HG02938 (cell line): Measurements from ENCODE around the gene LINS1.

Source experiments
- ATAC-seq: cut with Tn5 transposase; IDR thresholded peaks from one replicate; pipeline ENCODE4 v1.9.1; 2021; ENCODE audit warnings: mild to moderate bottlenecking, moderate library complexity; ENCODE audit not compliant: unreplicated experiment

The LINS1 gene

DNA sequence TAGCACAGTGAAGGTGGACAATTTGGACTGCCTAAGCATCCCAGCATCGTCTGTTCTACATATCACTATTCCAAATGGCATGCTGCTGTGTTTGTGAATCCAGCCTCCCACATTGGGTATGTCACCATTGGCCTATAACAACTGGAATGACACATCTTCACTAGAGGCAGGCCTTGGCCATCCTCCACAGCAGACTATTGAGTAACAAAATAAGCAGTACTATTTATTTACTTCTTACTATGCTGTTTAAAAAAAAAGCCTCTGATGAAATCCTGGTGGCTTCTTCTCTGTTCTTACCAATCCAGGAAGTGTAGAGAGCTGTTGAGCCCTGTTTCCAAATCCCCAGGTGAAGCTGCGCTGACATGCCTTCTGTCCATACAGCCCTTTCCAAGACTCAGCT, 42.7 kb downstream of the LINS1 start:
- ATAC-seq: no peak

DNA sequence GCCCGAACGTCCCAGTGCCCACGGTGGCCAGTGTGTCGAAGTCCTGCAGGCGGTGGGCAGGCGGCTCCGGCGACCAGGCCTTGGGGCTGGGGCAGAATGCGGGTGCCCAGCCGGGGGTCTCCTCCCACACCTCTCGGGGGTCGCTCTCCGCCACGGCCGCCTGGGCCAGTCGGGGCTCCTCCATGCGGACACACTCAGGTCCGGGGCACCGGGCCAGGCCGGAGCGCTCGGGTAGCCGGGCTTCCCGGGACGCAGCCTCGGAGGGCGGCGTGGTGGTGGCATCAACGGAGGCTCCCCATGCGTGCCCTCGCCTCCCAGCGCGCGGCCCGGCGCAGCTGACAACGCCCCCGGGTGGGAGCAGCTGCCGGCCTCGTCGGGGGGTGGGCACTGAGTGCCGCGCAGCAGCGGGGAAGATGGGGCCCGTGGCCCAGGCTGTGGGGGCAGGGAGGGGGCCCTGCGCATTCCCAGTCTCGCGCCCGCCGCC, 43.2 kb downstream of the LINS1 start:
- ATAC-seq: no peak

DNA sequence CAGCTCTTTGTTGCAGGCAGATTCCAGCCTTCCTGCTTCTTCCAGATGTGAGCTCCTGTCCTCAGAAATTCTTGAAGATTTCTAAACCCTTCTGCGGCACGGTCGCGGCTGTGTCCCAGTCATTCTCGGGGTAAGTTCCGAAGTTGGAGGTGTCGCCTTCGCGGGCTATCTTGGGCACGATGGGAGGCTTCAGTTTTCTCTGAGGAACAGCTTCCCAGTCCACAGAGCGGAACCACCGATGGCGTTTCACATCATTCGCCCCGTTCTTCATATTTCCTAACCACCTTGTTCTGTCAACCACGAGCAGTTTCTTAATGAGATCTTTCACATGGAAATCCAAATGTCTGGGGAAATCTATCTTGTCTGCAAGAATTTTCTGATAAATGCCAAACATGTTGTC, 48.5 kb downstream of the LINS1 start:
- ATAC-seq: no peak

DNA sequence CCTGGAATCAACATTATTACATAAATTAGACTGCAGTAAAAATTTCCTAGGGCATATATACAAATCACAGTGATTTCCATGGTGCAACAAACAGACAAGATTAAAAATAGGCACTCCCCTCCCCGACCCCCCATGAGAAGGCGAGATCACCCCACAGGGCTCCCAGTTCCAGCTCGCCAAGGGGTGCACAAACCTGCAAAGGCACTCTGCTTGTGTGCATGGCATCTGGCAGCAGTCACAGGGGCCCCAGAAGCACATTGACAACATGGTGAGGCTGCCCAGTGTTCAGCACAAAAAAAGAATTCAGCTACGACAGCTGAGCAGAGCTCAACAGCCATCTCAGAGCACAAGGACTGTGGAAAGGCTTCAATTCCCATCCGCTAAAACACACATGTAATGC, 54.0 kb downstream of the LINS1 start:
- no peak for ATAC-seq

DNA sequence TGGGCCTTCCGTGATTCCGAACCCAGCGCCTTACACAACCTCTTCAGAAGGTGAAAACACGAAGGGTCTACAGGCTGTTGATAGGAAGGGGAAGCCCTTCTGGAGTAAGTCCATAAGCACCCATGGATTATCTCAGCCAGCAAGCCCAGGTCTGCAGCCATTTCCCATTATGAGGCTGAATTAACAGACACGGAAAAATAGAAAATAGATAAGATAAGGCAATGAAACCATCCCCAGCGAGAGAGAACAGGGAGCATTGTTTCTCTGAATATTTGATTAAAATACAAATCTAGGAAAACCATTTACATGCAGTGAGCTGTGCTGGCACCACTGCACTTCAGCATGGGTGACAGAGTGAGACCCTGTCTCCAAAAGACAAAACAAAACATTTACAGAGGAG, 57.0 kb downstream of the LINS1 start:
- ATAC-seq: no peak

DNA sequence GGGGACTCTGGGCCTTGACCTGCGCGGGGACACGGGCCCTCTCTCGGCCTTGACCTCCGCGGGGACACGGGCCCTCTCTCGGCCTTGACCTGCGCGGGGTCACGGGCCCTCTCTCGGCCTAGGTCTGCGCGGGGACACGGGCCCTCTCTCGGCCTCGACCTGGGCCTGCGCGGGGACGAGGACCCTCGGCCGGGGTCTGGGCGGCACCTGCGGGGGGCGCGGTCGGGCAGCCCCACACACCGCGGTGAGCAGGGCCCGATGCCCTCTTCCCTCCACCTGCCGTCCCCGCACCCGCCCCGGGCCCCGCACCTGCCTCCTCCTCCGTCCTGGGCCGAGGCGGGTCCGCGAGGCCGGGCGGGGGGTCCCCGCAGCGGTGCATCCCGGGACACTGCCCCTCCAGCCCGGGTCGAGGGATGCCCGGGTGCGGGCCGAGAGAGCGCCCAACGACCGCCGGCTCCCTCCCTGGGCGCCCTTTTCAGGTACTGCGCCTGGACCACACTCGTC, 57.6 kb downstream of the LINS1 start:
- no peak for ATAC-seq

DNA sequence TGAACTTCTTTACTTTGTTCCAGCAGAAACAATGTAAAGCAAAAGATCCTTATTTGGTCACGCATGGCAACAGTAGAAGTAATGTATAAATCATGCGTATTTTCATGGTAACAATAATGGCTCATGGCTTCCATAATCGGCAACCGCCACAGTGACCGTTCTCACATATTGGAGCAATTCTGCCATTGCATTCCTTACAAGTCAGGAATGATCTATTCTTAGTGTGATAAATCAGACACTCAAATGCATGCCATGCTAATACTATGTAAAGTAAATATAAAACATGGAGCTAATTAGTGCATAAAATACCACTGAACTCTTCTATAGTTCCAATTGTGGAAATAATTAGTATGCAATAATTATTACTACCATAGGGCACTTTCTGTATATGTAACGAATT, 59.7 kb downstream of the LINS1 start:
- ATAC-seq: no peak

DNA sequence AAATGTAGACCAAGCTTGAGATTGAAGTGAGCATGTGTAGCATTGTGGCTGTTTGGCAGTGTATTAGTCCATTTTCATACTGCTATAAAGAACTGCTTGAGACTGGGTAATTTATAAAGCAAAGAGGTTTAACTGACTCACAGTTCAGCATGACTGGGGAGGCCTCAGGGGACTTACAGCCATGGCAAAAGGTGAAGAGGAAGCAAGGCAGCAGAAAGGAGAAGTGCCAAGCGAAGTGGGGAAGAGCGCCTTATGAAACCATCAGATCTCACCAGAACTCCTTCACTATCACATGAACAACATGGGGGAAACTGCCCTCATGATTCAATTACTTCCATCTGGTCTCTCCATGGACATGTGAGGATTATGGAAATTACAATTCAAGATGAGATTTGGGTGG, 64.7 kb downstream of the LINS1 start:
- ATAC-seq: peak; percentile 64

DNA sequence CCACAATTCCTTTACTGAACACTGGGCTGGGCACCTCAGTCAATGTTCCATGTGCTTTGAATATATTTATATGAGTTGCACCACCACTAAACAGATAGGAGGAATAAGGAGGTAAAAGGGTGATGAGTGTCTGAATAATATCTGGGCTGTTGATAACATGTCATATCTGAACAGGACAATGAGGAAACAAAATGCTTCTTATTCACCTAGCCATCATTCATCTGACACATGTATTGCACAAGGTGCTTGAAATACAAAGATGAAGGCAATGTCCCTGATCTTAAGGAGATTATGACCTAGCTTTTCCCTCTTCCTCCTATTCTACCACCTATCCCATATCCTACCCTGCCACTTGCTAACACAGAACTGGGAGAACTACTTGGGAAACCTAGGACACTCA, 65.3 kb downstream of the LINS1 start:
- ATAC-seq: no peak

DNA sequence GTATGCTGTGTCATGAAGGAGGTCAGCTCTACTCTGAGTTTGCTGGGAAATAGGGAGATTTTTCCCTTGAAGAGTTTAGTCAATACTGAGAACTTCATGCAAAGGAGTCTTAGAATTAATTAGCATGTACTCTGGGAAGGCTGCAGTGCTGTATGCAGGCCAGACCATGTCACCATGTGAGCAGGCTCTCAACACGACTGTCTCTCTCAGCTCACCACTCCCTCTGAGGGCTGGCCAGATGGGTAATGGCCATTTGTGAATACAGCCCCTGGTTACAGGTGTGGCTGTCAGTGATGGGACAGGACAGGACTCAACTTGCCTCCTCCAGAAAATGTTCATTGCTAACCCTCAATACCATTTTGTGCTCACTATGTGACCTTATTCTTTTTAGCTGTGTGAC, 68.1 kb downstream of the LINS1 start:
- ATAC-seq: no peak

DNA sequence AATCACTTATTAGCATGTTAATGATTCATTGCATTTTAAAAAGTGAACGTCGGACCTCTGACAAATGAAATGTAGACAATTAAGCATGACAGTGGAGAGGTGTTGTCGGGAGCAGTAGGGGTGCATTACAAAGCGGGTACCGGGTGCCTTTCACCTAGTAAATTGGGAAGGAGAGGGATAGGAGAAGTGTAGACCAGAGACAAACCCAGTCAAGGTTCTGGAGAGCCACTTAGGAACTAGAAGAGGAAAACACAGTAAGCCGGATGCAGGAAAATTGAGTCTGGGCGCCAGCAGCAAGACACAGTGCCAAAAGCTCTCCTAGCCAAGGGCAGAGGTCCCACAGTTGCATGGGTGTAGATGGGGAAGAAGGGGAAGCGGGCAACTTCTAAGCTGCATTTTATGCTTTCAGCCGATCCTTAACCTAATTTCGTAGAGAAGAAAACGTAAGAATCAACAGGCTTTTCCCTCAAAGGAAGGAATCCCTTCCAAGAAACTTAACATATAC, 70.1 kb downstream of the LINS1 start:
- no peak for ATAC-seq

DNA sequence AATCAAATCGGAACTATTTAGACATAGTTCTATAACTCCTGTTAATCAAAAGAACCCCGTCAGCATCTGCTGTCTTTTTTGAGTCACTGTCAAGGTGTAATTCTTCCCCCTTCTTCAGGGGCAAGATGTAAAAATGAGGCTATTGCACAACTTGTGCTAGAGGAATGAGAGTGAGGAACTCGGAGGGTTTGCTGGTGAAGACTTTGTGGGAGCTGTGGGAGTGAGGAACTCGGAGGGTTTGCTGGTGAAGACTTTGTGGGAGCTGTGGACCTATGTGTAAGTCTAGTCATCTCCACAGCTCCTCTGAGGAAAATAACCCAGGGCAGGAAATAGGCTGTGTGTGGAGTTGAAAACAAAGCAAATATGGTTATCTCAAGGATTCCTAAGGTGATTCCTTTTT, 70.8 kb downstream of the LINS1 start:
- ATAC-seq: no peak

DNA sequence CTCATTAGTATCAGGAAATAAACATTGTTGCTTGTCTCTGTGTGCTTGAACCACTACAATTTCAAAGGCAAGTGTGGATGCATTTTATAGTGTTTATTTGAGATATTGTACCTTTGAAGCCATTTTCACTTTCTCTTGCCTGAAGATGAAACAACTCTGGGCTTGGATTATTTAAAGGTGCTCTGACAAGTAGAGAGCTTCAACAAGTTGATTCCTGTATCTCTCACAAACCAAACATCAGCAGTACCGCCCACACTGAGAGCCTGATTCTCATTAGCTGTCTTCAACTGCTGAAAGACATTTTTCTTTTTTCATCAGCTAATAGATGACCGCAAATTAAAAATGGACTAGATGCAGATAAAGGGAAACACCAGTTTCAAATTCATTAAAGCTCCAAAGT, 72.4 kb downstream of the LINS1 start:
- ATAC-seq: no peak

DNA sequence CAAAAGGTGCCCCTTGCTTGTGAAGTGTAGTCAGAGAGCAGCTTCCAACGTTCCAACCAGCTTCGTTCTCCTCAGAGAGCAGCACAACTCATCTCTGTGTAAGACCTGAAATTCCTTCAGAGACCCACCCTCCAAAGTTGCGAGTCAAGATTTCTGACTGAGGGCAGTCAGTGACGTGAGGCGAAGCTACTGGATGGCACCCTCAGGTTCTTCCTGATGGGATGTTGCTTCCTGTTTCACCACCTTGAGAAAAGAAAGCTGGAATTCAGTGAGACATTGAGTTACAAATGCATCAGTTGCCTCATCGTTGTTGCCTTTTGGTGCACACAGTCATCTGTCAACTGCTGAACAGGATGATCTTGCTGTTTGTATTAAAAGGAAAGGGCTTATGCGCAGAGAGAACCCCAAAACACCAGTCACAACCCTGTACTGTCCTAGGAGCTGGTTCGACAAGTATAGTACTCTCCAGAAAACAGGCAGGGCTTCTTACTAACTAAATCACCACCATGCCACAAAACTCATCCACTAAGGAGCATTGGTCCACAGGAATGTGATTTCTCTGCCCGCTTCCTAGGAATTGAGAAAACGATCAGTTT, 73.1 kb downstream of the LINS1 start, which contains the start of gene CERS3:
Gene CERS3 (minus strand): TSS at position 118 of the 596 bp plus-strand sequence. CDS start 27,101 bp downstream, outside the sequence.
- ATAC-seq: no peak

DNA sequence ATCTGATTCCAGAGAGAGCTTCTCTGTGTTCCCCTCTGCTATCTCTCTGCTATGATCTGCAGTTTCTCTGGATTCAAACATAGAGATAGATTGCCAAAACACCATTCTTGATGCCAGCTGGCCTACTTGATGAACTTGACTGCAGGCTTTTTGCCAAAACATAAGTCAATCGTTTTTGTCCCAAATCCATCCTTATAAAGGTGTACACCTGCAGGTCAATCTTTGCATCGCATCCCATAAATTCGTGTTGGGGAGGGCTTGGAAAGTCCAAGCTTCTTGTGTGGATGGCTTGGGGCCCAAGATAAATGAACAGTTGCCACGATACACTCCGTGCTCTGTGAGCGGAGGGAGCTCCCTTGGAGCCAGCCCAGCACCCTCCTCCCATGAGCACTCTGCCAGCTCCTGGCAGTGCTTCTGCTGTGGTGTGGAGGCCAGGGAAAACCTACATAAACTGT, 75.9 kb downstream of the LINS1 start:
- no peak for ATAC-seq

DNA sequence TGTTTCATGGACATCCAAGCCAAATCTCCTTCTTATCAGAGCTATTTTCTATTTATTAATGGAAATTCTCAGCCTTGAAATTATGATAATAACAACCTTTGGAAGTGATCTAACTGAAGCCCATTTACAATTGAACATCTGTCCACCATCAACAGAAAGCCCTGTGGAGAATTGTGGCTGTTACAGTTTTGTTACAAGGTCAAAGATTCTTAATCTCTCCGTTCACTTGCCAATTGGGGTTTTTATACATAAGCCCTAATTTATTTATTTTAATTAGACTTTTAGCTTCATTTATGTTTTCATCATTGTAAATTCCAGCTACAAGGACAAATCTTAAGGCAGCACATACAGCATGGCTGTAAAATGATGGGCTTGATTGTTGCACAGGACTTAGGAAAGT, 76.5 kb downstream of the LINS1 start:
- ATAC-seq: no peak

DNA sequence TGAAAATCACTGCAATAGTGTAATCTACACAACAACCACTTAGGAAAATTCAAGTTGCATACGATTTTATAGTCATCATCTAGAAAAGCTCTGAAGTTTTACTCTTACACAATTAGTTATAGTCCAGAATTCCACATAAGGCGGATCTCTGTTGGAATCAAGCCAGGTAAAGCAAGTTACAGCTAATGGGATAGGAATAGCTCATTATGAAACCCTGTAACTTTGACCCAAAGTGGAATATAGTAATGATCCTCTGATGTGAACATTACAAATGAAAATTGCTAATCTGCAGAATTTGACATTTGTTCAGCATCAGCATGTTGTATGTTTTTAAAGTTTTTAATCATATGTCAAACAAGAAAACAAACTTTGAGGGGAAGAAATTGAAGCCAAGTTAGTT, 77.7 kb downstream of the LINS1 start:
- ATAC-seq: no peak

DNA sequence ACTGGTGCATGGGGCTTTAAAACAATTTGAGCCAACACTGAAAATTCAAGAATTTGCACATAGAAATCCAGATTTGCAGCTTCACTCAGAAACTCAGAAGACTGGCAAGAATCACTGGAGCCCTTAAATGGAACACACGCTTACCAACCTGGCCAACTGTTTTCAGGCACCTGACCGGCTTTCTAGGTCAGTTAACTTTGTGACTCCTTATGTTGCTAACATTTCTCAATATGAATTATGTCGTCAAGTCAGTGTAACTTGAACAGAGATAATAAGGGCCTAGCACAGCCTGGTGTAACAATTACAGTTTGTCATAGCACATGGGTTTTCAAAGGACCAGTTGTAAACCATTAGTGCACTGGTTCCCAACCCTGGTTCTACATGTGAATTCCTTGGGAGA, 80.1 kb downstream of the LINS1 start:
- ATAC-seq: no peak

DNA sequence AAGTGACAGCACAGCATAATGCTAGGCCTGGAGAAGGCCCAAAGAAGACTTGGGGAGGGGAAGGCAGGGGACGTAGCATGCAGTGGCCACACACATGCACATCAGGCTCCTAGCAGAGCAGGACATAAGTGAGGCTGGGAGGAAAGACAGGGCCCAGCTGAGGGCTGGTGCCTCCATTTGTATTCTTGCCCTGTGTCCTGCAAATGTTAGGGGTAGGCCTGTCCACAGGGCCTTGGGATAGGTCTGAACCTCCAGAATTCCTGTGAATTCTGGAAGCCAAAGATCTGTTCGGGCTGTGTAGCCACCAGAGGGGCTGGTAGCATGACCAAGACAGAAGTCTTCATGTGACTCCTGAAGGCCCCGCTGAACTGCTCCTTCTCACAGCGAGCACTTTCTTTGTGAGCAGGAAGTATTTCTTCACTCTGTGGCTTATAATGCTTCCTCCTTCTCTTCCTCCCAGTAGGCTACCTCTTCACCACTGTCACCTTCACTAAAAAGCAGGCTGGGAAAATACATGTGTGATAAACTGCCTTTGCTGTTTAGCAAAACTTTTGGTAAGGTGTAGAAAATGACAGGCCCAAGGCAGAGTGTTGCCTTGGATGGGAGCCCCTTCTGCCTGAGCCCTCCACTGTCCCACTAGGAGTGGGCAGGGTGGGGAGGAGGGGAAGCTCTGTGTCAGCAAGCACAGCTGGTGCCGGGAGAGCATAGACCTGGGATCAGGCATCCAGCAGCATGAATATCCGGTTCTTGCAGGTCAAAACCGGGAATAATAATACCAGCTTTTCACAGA, 81.7 kb downstream of the LINS1 start:
- ATAC-seq: no peak

DNA sequence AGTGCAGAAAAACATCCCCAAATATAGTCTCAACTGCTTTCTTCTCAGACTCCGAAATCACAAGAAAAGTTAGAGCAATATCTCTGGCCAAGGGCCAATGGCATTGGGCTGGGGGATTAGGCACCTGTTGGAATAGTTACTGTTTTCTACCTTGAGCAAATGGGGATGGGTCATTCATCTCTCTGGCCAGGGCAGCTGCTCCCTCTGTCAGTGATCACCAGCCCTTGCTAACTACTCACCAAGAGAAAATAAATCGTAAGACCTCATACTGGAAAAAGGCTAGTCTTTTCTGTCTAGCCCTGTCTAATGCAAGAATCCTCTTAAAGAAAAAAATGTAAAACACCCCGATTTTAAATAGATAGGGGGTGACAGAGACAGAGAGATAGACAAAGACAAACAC, 84.1 kb downstream of the LINS1 start:
- no peak for ATAC-seq
